ENCODE data around the gene COL28A1. TPM values are rescaled to one million over a fixed set of nuclear protein-coding genes. Genes with fewer than 3 reads are reported as not detected.

COL28A1 gene
- total RNA-seq, 2 donors from 2014 or later = 1.2 to 3.5 TPM

DNA sequence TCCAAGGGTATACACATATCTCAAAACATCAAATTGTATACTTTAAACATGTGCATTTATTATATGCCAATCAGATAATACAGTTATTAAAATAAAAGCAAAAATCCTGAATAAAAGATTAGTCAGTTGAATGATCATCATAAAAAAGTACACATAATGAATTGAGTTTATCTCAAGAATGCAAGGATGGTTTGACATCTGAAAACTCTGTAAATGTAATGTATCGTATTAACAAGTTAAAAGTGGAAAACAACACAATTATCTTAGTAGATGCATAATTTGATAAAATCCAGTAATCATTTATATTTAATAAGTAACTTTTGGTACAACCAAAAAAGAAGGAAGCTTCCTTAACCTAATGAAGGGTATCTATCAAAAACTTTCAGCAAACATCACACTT lies 86.6 kb downstream of the COL28A1 start:
- DNase-seq = no peak
- intact Hi-C loops (cut with DNase I) = no loop called here
- Histone ChIP-seq H3K27ac (no peak overlapping the region), H3K36me3 (no peaks in the 10 kb centered on the region), H3K4me3 (no peak overlapping the region), H3K27me3 (no peaks in the 10 kb centered on the region), H3K9ac (ENCODE audit: low read depth in 2 of 2, low read length in 2 of 2) (no peak overlapping the region), H3K4me1 (no peaks in the 10 kb centered on the region), H3K9me3 (no peaks in the 10 kb centered on the region)
- no peak for TF ChIP-seq CTCF (IDR thresholded peaks at IDR 0.05)

- TF ChIP-seq CTCF (IDR thresholded peaks at IDR 0.05) = no peak
- Histone ChIP-seq H3K27ac (no peak overlapping the region), H3K4me1 (no peaks in the 10 kb centered on the region), H3K27me3 (no peaks in the 10 kb centered on the region), H3K9ac (ENCODE audit: low read depth in 2 of 2, low read length in 2 of 2) (no peak overlapping the region), H3K36me3 (no peaks in the 10 kb centered on the region), H3K4me3 (no peak overlapping the region), H3K9me3 (no peaks in the 10 kb centered on the region)
- intact Hi-C loops (cut with DNase I) = no loop called here
- DNase-seq = no peak
Measured at GRCh38 chr7:7446616-7447015, 89.1 kb downstream of the COL28A1 start.

DNA sequence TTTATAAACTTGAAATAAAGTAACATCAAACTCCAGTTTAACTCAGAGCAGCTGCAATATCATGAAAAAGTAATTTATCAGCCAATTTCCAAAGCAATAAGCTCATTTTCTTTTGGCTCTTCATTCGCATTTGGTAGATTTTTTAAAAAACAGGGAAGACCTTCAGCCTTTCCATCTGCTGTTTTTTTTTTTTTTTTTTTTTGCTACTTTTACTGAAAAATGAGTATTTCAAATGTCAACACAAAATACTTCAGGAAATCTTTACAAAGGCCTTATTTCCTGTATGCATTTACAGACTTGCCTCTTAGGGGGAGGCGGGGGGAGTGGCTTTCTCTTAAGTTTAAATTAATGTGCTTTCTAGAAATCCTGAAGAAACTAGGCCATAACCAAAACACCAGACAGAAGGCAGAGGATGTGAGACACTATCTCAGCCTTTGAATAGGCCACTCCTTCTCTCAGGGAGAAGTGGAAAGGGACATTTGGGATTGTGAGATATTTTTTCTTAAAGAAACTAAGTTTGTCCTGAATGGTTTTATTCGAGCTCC lies 91.8 kb downstream of the COL28A1 start:
- TF ChIP-seq CTCF (IDR thresholded peaks at IDR 0.05) = no peak
- H3K4me3 ChIP-seq = no peak overlapping the region
- intact Hi-C loops (cut with DNase I) = no loop called here
- H3K27ac ChIP-seq = no peak overlapping the region
- no peak for DNase-seq
- H3K9ac ChIP-seq (ENCODE audit: low read depth in 2 of 2, low read length in 2 of 2) = no peak overlapping the region
- H3K4me1 ChIP-seq = no peaks in the 10 kb centered on the region
- no peaks in the 10 kb centered on the region for H3K9me3 ChIP-seq
- no peaks in the 10 kb centered on the region for H3K27me3 ChIP-seq
- H3K36me3 ChIP-seq = no peaks in the 10 kb centered on the region

GRCh38 chr7:7439564-7439963 lies 96.1 kb downstream of the COL28A1 start:
- Histone ChIP-seq H3K9ac (ENCODE audit: low read depth in 2 of 2, low read length in 2 of 2) (no peak overlapping the region), H3K27me3 (no peaks in the 10 kb centered on the region), H3K4me3 (no peak overlapping the region), H3K9me3 (no peaks in the 10 kb centered on the region), H3K27ac (no peak overlapping the region), H3K36me3 (no peaks in the 10 kb centered on the region), H3K4me1 (no peaks in the 10 kb centered on the region)
- intact Hi-C loops (cut with DNase I) = no loop called here
- no peak for TF ChIP-seq CTCF (IDR thresholded peaks at IDR 0.05)
- DNase-seq = no peak

- Histone ChIP-seq H3K27me3 (no peaks in the 10 kb centered on the region), H3K4me1 (no peaks in the 10 kb centered on the region), H3K9ac (ENCODE audit: low read depth in 2 of 2, low read length in 2 of 2) (no peak overlapping the region), H3K27ac (no peak overlapping the region), H3K4me3 (no peak overlapping the region), H3K36me3 (no peaks in the 10 kb centered on the region), H3K9me3 (no peaks in the 10 kb centered on the region)
- no peak for DNase-seq
- no peak for TF ChIP-seq CTCF (IDR thresholded peaks at IDR 0.05)
- intact Hi-C loops (cut with DNase I) = no loop called here
Measured at GRCh38 chr7:7438851-7439250, 96.8 kb downstream of the COL28A1 start.

Measured in colonic mucosa (tissue), 4 donors.